OCI-LY7 (cell line): ENCODE measurements around the gene GPR137C. TPM values are rescaled to one million over a fixed set of nuclear protein-coding genes. Genes with fewer than 3 reads are reported as not detected.

Experiments used
- BruUV-seq: library from RNA; stranded (reverse); fragments of 400-500 nt; replicated peaks from 2 replicates; lab custom pipeline; 2021; lab: Mats Ljungman, UMichigan
- CTCF ChIA-PET: fragments of 300-600 bp; sonication (Branson Sonifier 250); formaldehyde crosslinking; loops from one replicate; lab custom pipeline; 2022; ENCODE audit warnings: antibody characterized with exemption; ENCODE audit not compliant: unreplicated experiment; lab: Charles Lee
- POLR2A ChIA-PET: fragments of 300-600 bp; sonication (Branson Sonifier 250); formaldehyde crosslinking; loops from one replicate; lab custom pipeline; 2022; ENCODE audit warnings: antibody characterized with exemption; lab: Charles Lee
- DNase-seq: peaks from one replicate; pipeline ENCODE4 v3.0.0-alpha.2; 2015; ENCODE audit warnings: low spot score
- H2AFZ ChIP-seq: fragments of 200-600 bp; sonication (generic), shearing (Covaris generic); 2 replicates; pipeline ENCODE4 v1.6.1; 2014; ENCODE audit warnings: mild to moderate bottlenecking, antibody characterized with exemption, low read length, moderate library complexity
- H3K27ac ChIP-seq: fragments of 200-600 bp; sonication (generic); 2 replicates; pipeline ENCODE4 v1.5.1; 2014; ENCODE audit warnings: mixed run types, low read depth, mild to moderate bottlenecking, moderate library complexity, low read length, inconsistent platforms; ENCODE audit not compliant: poor library complexity, severe bottlenecking
- H3K36me3 ChIP-seq: fragments of 200-600 bp; sonication (generic); 2 replicates; pipeline ENCODE4 v1.6.1; 2014; ENCODE audit warnings: mild to moderate bottlenecking, antibody characterized with exemption, low read length, moderate library complexity, mixed read lengths; ENCODE audit not compliant: insufficient read depth
- H3K4me1 ChIP-seq: fragments of 200-600 bp; sonication (generic); 2 replicates; pipeline ENCODE4 v1.5.1; 2014; ENCODE audit warnings: mild to moderate bottlenecking, low read length; ENCODE audit not compliant: insufficient read depth, poor library complexity, severe bottlenecking
- H3K4me2 ChIP-seq: fragments of 200-600 bp; sonication (generic); 2 replicates; pipeline ENCODE4 v1.6.1; 2014; ENCODE audit warnings: mild to moderate bottlenecking, low read length
- H3K4me3 ChIP-seq: fragments of 200-600 bp; sonication (generic); 2 replicates; pipeline ENCODE4 v1.5.1; 2014; ENCODE audit warnings: mild to moderate bottlenecking, low read depth, low read length; ENCODE audit not compliant: poor library complexity, severe bottlenecking
- H3K79me2 ChIP-seq: fragments of 200-600 bp; sonication (generic); 2 replicates; pipeline ENCODE4 v1.6.1; 2016; ENCODE audit warnings: low read depth, mild to moderate bottlenecking, low read length, moderate library complexity, mixed read lengths; ENCODE audit not compliant: insufficient read depth
- H3K9me2 ChIP-seq: fragments of 200-600 bp; sonication (generic); 2 replicates; pipeline ENCODE4 v1.6.1; 2016; ENCODE audit warnings: mild to moderate bottlenecking, low read length, mixed read lengths; ENCODE audit not compliant: insufficient read depth
- H3K9me3 ChIP-seq: fragments of 200-600 bp; sonication (generic); 2 replicates; pipeline ENCODE4 v1.6.1; 2014; ENCODE audit warnings: mild to moderate bottlenecking, mixed run types, low read length, mixed read lengths
- H4K20me1 ChIP-seq: fragments of 200-600 bp; sonication (generic); 2 replicates; pipeline ENCODE4 v1.6.1; 2014; ENCODE audit warnings: mild to moderate bottlenecking, antibody characterized with exemption, low read length, moderate library complexity, mixed read lengths; ENCODE audit not compliant: insufficient read depth
- CTCF ChIP-seq: fragments of 200-600 bp; sonication (generic); conservative IDR thresholded peaks from 2 replicates; pipeline ENCODE4 v1.5.1; 2014; ENCODE audit warnings: mild to moderate bottlenecking, antibody characterized with exemption, low read length, moderate library complexity, mixed read lengths
- EZH2phosphoT487 ChIP-seq: fragments of 200-600 bp; sonication (generic); IDR thresholded peaks from 2 replicates; pipeline ENCODE4 v1.6.1; 2018; ENCODE audit warnings: low read depth, borderline replicate concordance, mild to moderate bottlenecking, mixed run types, antibody characterized with exemption, low read length, moderate library complexity, mixed read lengths
- intact Hi-C: fragments of 100-400 bp; cut with micrococcal nuclease; formaldehyde crosslinking; loops from one replicate; pipeline ENCODE4 v1.10.0; 2022; ENCODE audit not compliant: unreplicated experiment
- total RNA-seq, 2 experiments: library from RNA; depleted of rRNA in 1 of 2; stranded (reverse); fragments of >200 nt in 1 of 2; shearing (Covaris generic) in 1 of 2; gene quantifications; 2 replicates each; pipeline ENCODE4 v1.2.3, GENCODE V29; 2014 to 2022

GPR137C gene
- total RNA-seq, 2 experiments from 2014 or later: 1.1 to 3.9 TPM

GRCh38 chr14:52607061-52607460 lies 54.4 kb downstream of the GPR137C start:
- BruUV-seq: no TSS peak
- POLR2A ChIA-PET: interaction anchor here (0.6 kb wide), 1 partner anchor 9 kb away, joined by 4 read pairs; no protein-coding TSS in a partner anchor
- H3K4me2 ChIP-seq: no peak overlapping the region

GRCh38 chr14:52609445-52610044 lies 56.9 kb downstream of the GPR137C start:
- Histone ChIP-seq H3K9me3 (peaks cover 7% of the 10 kb centered on the region; the same call in 1 of the 2 replicates), H3K4me3 (no peak overlapping the region)

More at GRCh38 chr14:52607061-52607460, 54.4 kb downstream of the GPR137C start:
- peaks cover 7% of the 10 kb centered on the region; the same call in 1 of the 2 replicates for H3K9me3 ChIP-seq
- TF ChIP-seq EZH2phosphoT487 (no peak), CTCF (no peak)
- no peaks in the 10 kb centered on the region for H4K20me1 ChIP-seq
- CTCF ChIA-PET: no interaction called here
- H3K27ac ChIP-seq: no peak overlapping the region
- intact Hi-C loops: no loop called here
- H2AFZ ChIP-seq: no peak overlapping the region
- no peak overlapping the region for H3K4me3 ChIP-seq
- no peaks in the 10 kb centered on the region for H3K9me2 ChIP-seq
- no peaks in the 10 kb centered on the region for H3K79me2 ChIP-seq
- H3K4me1 ChIP-seq: no peaks in the 10 kb centered on the region
- no peaks in the 10 kb centered on the region for H3K36me3 ChIP-seq
- no peak for DNase-seq

More at GRCh38 chr14:52609445-52610044, 56.9 kb downstream of the GPR137C start:
- Histone ChIP-seq H3K4me2 (no peak overlapping the region), H2AFZ (no peak overlapping the region), H3K4me1 (no peaks in the 10 kb centered on the region), H4K20me1 (no peaks in the 10 kb centered on the region), H3K79me2 (no peaks in the 10 kb centered on the region), H3K36me3 (no peaks in the 10 kb centered on the region), H3K9me2 (no peaks in the 10 kb centered on the region), H3K27ac (no peak overlapping the region)
- intact Hi-C loops: no loop called here
- ChIA-PET POLR2A (interaction anchor here (1.7 kb wide), 1 partner anchor 14 kb away, joined by 4 read pairs; no protein-coding TSS in a partner anchor), CTCF (no interaction called here)
- TF ChIP-seq CTCF: no peak
- no peak for TF ChIP-seq EZH2phosphoT487
- BruUV-seq: no TSS peak
- DNase-seq: no peak
